ENCODE results near the gene MOK.

Gene MOK

GRCh38 chr14:102297436-102298170, 7.4 kb downstream of the MOK start:
- H3K4me3 ChIP-seq (ENCODE audit: control insufficient read depth, low read depth, low read length), result no peak overlapping the region
- TF ChIP-seq, protein P1, sequence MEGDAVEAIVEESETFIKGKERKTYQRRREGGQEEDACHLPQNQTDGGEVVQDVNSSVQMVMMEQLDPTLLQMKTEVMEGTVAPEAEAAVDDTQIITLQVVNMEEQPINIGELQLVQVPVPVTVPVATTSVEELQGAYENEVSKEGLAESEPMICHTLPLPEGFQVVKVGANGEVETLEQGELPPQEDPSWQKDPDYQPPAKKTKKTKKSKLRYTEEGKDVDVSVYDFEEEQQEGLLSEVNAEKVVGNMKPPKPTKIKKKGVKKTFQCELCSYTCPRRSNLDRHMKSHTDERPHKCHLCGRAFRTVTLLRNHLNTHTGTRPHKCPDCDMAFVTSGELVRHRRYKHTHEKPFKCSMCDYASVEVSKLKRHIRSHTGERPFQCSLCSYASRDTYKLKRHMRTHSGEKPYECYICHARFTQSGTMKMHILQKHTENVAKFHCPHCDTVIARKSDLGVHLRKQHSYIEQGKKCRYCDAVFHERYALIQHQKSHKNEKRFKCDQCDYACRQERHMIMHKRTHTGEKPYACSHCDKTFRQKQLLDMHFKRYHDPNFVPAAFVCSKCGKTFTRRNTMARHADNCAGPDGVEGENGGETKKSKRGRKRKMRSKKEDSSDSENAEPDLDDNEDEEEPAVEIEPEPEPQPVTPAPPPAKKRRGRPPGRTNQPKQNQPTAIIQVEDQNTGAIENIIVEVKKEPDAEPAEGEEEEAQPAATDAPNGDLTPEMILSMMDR (IDR thresholded peaks at IDR 0.05; ENCODE audit: control insufficient read depth, insufficient read depth, low read depth, low read length, missing control alignments), result no peak
- no peak for DNase-seq (ENCODE audit: low read depth)

DNA sequence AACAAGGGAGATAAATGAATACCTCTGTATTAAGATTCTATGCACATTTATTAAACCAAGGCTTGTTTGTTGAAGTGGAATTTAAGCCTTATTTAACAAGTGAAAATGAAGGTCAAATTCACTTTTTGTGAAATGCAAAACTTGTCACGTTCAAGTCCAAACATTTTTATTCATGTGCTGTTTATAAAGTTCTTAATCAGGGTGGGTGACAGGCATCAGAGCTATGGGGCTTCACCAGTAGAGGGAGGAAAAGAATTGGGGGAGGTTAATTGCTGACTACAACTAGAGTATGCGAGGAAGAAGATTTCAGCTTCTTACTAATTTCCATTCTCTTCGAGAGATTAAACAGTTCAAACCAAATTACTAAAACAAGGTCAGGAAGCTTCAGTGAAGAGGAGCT, 9.7 kb downstream of the MOK start:
- H3K4me3 ChIP-seq (ENCODE audit: control insufficient read depth, low read depth, low read length), result no peak overlapping the region
- TF ChIP-seq, protein P1 (IDR thresholded peaks at IDR 0.05; ENCODE audit: control insufficient read depth, insufficient read depth, low read depth, low read length, missing control alignments), result peak; percentile 47
- no peak for DNase-seq (ENCODE audit: low read depth)

GRCh38 chr14:102293781-102294180, 11.2 kb downstream of the MOK start:
- no peak overlapping the region for H3K4me3 ChIP-seq (ENCODE audit: control insufficient read depth, low read depth, low read length)
- TF ChIP-seq, protein P1 (IDR thresholded peaks at IDR 0.05; ENCODE audit: control insufficient read depth, insufficient read depth, low read depth, low read length, missing control alignments), result no peak
- DNase-seq (ENCODE audit: low read depth), result no peak

DNA sequence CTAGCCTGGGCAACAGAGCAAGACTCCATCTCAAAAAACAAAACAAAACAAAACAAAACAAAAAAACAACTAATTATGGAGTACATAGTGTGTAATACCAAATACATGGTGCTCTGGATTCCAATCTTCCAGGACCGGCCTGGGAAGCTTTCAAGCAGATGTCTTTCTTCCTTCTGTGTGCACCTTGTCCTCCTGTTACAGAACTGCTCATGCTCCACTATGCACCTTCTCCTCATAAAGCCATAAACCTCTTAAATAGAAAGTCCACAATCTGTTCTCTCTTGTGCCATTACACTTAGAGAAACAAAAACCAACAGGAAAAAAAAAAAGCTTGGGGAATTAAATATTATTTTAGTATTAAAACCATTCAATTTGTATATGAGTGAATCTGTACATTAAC, 12.5 kb downstream of the MOK start:
- no peak overlapping the region for H3K4me3 ChIP-seq (ENCODE audit: control insufficient read depth, low read depth, low read length)
- TF ChIP-seq, protein P1 (IDR thresholded peaks at IDR 0.05; ENCODE audit: control insufficient read depth, insufficient read depth, low read depth, low read length, missing control alignments), result no peak
- no peak for DNase-seq (ENCODE audit: low read depth)

- no peak overlapping the region for H3K4me3 ChIP-seq (ENCODE audit: control insufficient read depth, low read depth, low read length)
- TF ChIP-seq, protein P1 (IDR thresholded peaks at IDR 0.05; ENCODE audit: control insufficient read depth, insufficient read depth, low read depth, low read length, missing control alignments), result no peak
- no peak for DNase-seq (ENCODE audit: low read depth)
These were observed 16.8 kb downstream of the MOK start for GRCh38 chr14:102288139-102288538.

- no peak overlapping the region for H3K4me3 ChIP-seq (ENCODE audit: control insufficient read depth, low read depth, low read length)
- TF ChIP-seq, protein P1 (IDR thresholded peaks at IDR 0.05; ENCODE audit: control insufficient read depth, insufficient read depth, low read depth, low read length, missing control alignments), result peak; percentile 7
- DNase-seq (ENCODE audit: low read depth), result no peak
These were observed 19.9 kb downstream of the MOK start for GRCh38 chr14:102285106-102285505.
